Stimulated activated naive CD8-positive, alpha-beta T cell treated with anti-CD3 and anti-CD28 coated beads, Interleukin-15, amount 100 ng/mL, for 72 hours (primary cell): ENCODE data around the gene CD300E.
A peak's percentile ranks its signal among the peaks of the same experiment; 100 is the strongest.

Source experiments
- ATAC-seq: fragments of 150-1000 bp; cut with Tn5 transposase; 2 replicates; pipeline ENCODE4 v1.10.0; 2021; ENCODE audit warnings: mild to moderate bottlenecking, moderate library complexity
- DNase-seq, 2 donors: peaks; one replicate each; pipeline ENCODE4 v3.0.0; 2021 to 2022
- H3K27ac Mint-ChIP-seq, 2 donors: one replicate each; pipeline ENCODE4 v1.8.0; 2022; ENCODE audit warnings: mild to moderate bottlenecking in 2 of 2, mixed read lengths in 2 of 2, moderate library complexity in 2 of 2
- H3K27me3 Mint-ChIP-seq: one replicate; pipeline ENCODE4 v1.8.0; 2022; ENCODE audit warnings: mixed read lengths
- H3K4me1 Mint-ChIP-seq: one replicate; pipeline ENCODE4 v1.8.0; 2022; ENCODE audit warnings: mild to moderate bottlenecking, mixed read lengths
- H3K4me3 Mint-ChIP-seq, 2 donors: one replicate each; pipeline ENCODE4 v1.8.0; 2022; ENCODE audit warnings: mild to moderate bottlenecking in 2 of 2, mixed read lengths in 2 of 2, moderate library complexity in 1 of 2
- H3K9me3 Mint-ChIP-seq, 2 donors: one replicate each; pipeline ENCODE4 v1.8.0; 2022; ENCODE audit warnings: mixed read lengths in 2 of 2

Gene CD300E

GRCh38 chr17:74623693-74624093, at the start of gene CD300E:
TSS of gene CD300E (minus strand) at chr17:74623738. CDS start at chr17:74623621, 117 bp downstream.
- Mint-ChIP-seq H3K27ac (no peak within 1 kb of the TSS), H3K4me1 (no peaks in the 10 kb centered on the region), H3K27me3 (peaks cover 73% of the 10 kb centered on the region), H3K4me3 (no peak within 1 kb of the TSS), H3K9me3 (peaks cover 0 to 6% of the 10 kb centered on the region in 2 donors)
- DNase-seq (no peak), ATAC-seq (no peak)

GRCh38 chr17:74671031-74671771, 47.7 kb upstream of the CD300E start:
- no peak overlapping the region for H3K4me3 Mint-ChIP-seq
- no peak overlapping the region for H3K27ac Mint-ChIP-seq
- DNase-seq: peak; percentile 56 to 64
- H3K9me3 Mint-ChIP-seq: peaks cover 0 to 6% of the 10 kb centered on the region in 2 donors
- peaks cover 11% of the 10 kb centered on the region for H3K4me1 Mint-ChIP-seq
- peaks cover 63% of the 10 kb centered on the region for H3K27me3 Mint-ChIP-seq
- peak; percentile 82 for ATAC-seq

- H3K27ac Mint-ChIP-seq: no peak overlapping the region
- H3K27me3 Mint-ChIP-seq: peaks cover 61% of the 10 kb centered on the region
- peaks cover 11% of the 10 kb centered on the region for H3K4me1 Mint-ChIP-seq
- peaks cover 0 to 6% of the 10 kb centered on the region in 2 donors for H3K9me3 Mint-ChIP-seq
- ATAC-seq (no peak), DNase-seq (no peak)
- no peak overlapping the region for H3K4me3 Mint-ChIP-seq
These were observed 46.8 kb upstream of the CD300E start for GRCh38 chr17:74670329-74670728.

- no peaks in the 10 kb centered on the region for H3K4me1 Mint-ChIP-seq
- no peaks in the 10 kb centered on the region for H3K9me3 Mint-ChIP-seq
- no peak for ATAC-seq
- H3K27ac Mint-ChIP-seq: no peak overlapping the region
- H3K4me3 Mint-ChIP-seq: no peak overlapping the region
- peaks cover 52% of the 10 kb centered on the region for H3K27me3 Mint-ChIP-seq
- DNase-seq: no peak
These were observed 40.0 kb upstream of the CD300E start for GRCh38 chr17:74663561-74663960.

- DNase-seq: no peak
- Mint-ChIP-seq H3K9me3 (no peaks in the 10 kb centered on the region), H3K27ac (no peak overlapping the region), H3K27me3 (peaks cover 38% of the 10 kb centered on the region), H3K4me3 (no peak overlapping the region), H3K4me1 (peaks cover 6% of the 10 kb centered on the region)
- no peak for ATAC-seq
These were observed 36.4 kb upstream of the CD300E start for GRCh38 chr17:74659889-74660288.

GRCh38 chr17:74658620-74659019, 35.1 kb upstream of the CD300E start:
- peaks cover 6% of the 10 kb centered on the region for H3K4me1 Mint-ChIP-seq
- H3K27me3 Mint-ChIP-seq: peaks cover 26% of the 10 kb centered on the region
- ATAC-seq (no peak), DNase-seq (no peak)
- H3K27ac Mint-ChIP-seq: no peak overlapping the region
- no peaks in the 10 kb centered on the region for H3K9me3 Mint-ChIP-seq
- no peak overlapping the region for H3K4me3 Mint-ChIP-seq

GRCh38 chr17:74654742-74655141, 31.2 kb upstream of the CD300E start:
- peaks cover 6% of the 10 kb centered on the region for H3K4me1 Mint-ChIP-seq
- peak overlapping the region in 1 of 2 donors; percentile 50 for H3K27ac Mint-ChIP-seq
- peaks cover 32% of the 10 kb centered on the region for H3K27me3 Mint-ChIP-seq
- H3K9me3 Mint-ChIP-seq: no peaks in the 10 kb centered on the region
- DNase-seq (no peak), ATAC-seq (no peak)
- no peak overlapping the region for H3K4me3 Mint-ChIP-seq

GRCh38 chr17:74652020-74652419, 28.5 kb upstream of the CD300E start:
- Mint-ChIP-seq H3K27ac (no peak overlapping the region), H3K4me1 (no peaks in the 10 kb centered on the region), H3K4me3 (no peak overlapping the region), H3K27me3 (peaks cover 32% of the 10 kb centered on the region), H3K9me3 (no peaks in the 10 kb centered on the region)
- ATAC-seq (no peak), DNase-seq (no peak)

GRCh38 chr17:74649909-74650308, 26.4 kb upstream of the CD300E start:
- Mint-ChIP-seq H3K27ac (no peak overlapping the region), H3K27me3 (peaks cover 39% of the 10 kb centered on the region), H3K4me3 (no peak overlapping the region), H3K4me1 (no peaks in the 10 kb centered on the region), H3K9me3 (no peaks in the 10 kb centered on the region)
- ATAC-seq: no peak
- no peak for DNase-seq

- peaks cover 53% of the 10 kb centered on the region for H3K27me3 Mint-ChIP-seq
- no peaks in the 10 kb centered on the region for H3K4me1 Mint-ChIP-seq
- no peak overlapping the region for H3K27ac Mint-ChIP-seq
- no peak overlapping the region for H3K4me3 Mint-ChIP-seq
- no peak for ATAC-seq
- no peaks in the 10 kb centered on the region for H3K9me3 Mint-ChIP-seq
- DNase-seq: no peak
These were observed 24.5 kb upstream of the CD300E start for GRCh38 chr17:74647871-74648672.

GRCh38 chr17:74646231-74646630, 22.7 kb upstream of the CD300E start:
- no peak for DNase-seq
- peak; percentile 56 for ATAC-seq
- H3K27me3 Mint-ChIP-seq: peaks cover 53% of the 10 kb centered on the region

GRCh38 chr17:74645010-74645409, 21.5 kb upstream of the CD300E start:
- peaks cover 55% of the 10 kb centered on the region for H3K27me3 Mint-ChIP-seq
- peaks cover 3% of the 10 kb centered on the region for H3K4me1 Mint-ChIP-seq
- no peaks in the 10 kb centered on the region for H3K9me3 Mint-ChIP-seq
- DNase-seq (no peak), ATAC-seq (no peak)
- no peak overlapping the region for H3K27ac Mint-ChIP-seq
- no peak overlapping the region for H3K4me3 Mint-ChIP-seq

More at GRCh38 chr17:74646231-74646630, 22.7 kb upstream of the CD300E start:
- no peaks in the 10 kb centered on the region for H3K4me1 Mint-ChIP-seq
- no peak overlapping the region for H3K27ac Mint-ChIP-seq
- no peak overlapping the region for H3K4me3 Mint-ChIP-seq
- no peaks in the 10 kb centered on the region for H3K9me3 Mint-ChIP-seq

- DNase-seq (no peak), ATAC-seq (no peak)
- H3K4me3 Mint-ChIP-seq: no peak overlapping the region
- H3K27me3 Mint-ChIP-seq: peaks cover 58% of the 10 kb centered on the region
- H3K9me3 Mint-ChIP-seq: no peaks in the 10 kb centered on the region
- no peak overlapping the region for H3K27ac Mint-ChIP-seq
- H3K4me1 Mint-ChIP-seq: peaks cover 9% of the 10 kb centered on the region
These were observed 20.9 kb upstream of the CD300E start for GRCh38 chr17:74644419-74644818.

GRCh38 chr17:74643826-74644225, 20.3 kb upstream of the CD300E start:
- peaks cover 58% of the 10 kb centered on the region for H3K27me3 Mint-ChIP-seq
- DNase-seq (no peak), ATAC-seq (no peak)
- no peak overlapping the region for H3K4me3 Mint-ChIP-seq
- no peaks in the 10 kb centered on the region for H3K9me3 Mint-ChIP-seq
- H3K27ac Mint-ChIP-seq: no peak overlapping the region
- H3K4me1 Mint-ChIP-seq: peaks cover 14% of the 10 kb centered on the region

GRCh38 chr17:74642995-74643394, 19.5 kb upstream of the CD300E start:
- H3K4me1 Mint-ChIP-seq: peaks cover 14% of the 10 kb centered on the region
- H3K27ac Mint-ChIP-seq: no peak overlapping the region
- H3K4me3 Mint-ChIP-seq: no peak overlapping the region
- H3K9me3 Mint-ChIP-seq: no peaks in the 10 kb centered on the region
- peaks cover 67% of the 10 kb centered on the region for H3K27me3 Mint-ChIP-seq
- DNase-seq (no peak), ATAC-seq (no peak)

GRCh38 chr17:74642556-74642955, 19.0 kb upstream of the CD300E start:
- H3K4me1 Mint-ChIP-seq: peaks cover 14% of the 10 kb centered on the region
- H3K27ac Mint-ChIP-seq: no peak overlapping the region
- DNase-seq (no peak), ATAC-seq (no peak)
- H3K27me3 Mint-ChIP-seq: peaks cover 71% of the 10 kb centered on the region
- H3K4me3 Mint-ChIP-seq: no peak overlapping the region
- H3K9me3 Mint-ChIP-seq: no peaks in the 10 kb centered on the region
